Activated CD8-positive, alpha-beta memory T cell treated with anti-CD3 and anti-CD28 coated beads for 1 hour (primary cell): Measurements from ENCODE around the gene TNRC6C.

ENCODE experiments used
- DNase-seq, 2 donors: peaks; one replicate each; pipeline ENCODE4 v3.0.0-alpha.2; 2020; ENCODE audit warnings: low read depth in 1 of 2; ENCODE audit errors: extremely low read depth in 1 of 2

TNRC6C gene

DNA sequence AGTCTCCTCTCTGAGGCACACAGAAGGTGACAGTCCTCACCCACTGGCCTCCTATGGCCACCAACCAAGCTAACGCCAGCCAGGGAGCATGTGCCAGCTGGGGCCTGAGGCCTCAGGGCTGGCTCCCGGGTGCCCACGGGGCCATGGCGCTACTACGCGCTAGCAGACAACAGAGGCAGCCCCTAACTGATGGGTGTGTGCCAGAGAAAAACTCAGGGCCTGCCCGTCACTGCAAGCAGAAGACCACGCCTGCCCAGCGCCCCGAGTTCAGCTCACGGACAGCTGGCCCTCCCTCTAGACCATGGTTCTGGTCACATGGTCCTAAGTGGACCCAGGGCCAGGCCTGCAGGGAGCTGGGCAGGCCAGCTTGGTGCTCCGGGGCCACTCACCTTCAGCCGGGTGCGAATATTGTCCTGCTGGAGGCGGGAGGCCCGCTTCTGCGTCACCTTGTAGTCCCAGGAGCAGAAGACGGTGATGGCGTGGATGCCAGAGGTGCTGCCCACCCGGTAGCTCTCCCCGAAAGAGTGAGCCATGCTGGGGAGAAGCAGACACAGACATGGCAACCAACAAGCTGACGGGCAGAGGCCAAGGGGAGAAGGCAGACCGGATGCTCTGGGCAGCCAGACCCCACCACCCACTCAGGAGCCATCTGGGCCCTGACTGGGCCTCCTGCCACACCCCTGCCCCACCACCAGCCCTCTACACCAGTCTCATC is 163.9 kb downstream of the TNRC6C start:
- DNase-seq = no peak

DNA sequence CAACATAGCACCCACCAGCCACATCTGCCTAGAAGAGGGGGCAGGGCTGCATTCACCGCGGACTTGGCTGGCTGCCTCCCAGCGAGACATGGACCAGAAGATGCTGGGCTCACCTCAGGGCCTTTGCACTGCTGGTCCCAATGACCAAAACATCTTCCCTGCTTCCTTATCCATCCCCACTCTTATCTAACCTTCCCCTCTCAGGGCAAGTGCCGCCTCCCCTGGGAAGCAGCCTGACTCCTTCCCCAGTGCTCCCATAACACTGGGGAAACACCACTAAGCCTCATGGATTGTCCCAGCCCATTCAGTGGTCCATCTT is 164.4 kb downstream of the TNRC6C start:
- DNase-seq = no peak

DNA sequence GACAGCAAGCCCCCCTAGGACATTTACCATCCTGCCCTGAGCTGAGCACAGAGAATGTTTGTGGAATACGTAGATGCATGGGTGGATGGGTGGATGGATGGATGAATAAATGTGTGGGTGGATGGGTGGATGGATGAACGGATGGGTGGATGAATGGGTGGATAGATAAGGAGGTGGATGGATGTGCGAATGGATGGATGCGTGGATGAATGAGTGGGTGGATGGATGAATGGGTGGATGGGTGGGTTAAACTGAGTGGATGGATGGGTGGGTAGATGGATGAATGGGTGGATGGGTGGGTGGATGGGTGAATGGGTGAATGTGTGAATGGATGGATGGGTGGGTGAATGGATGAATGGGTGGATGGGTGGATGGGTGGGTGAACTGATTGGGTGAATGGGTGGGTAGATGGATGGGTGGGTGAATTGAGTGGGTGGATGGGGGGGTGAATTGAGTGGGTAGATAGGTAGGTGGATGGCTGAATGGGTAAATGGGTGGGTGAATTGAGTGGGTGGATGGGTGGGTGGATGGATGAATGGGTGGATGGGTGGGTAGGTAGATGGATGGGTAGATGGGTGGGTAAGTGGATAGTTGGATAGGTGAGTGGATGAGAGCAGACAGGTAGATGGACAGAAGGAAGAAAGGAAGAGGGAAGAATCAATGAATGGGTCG is 164.9 kb downstream of the TNRC6C start:
- no peak for DNase-seq

DNA sequence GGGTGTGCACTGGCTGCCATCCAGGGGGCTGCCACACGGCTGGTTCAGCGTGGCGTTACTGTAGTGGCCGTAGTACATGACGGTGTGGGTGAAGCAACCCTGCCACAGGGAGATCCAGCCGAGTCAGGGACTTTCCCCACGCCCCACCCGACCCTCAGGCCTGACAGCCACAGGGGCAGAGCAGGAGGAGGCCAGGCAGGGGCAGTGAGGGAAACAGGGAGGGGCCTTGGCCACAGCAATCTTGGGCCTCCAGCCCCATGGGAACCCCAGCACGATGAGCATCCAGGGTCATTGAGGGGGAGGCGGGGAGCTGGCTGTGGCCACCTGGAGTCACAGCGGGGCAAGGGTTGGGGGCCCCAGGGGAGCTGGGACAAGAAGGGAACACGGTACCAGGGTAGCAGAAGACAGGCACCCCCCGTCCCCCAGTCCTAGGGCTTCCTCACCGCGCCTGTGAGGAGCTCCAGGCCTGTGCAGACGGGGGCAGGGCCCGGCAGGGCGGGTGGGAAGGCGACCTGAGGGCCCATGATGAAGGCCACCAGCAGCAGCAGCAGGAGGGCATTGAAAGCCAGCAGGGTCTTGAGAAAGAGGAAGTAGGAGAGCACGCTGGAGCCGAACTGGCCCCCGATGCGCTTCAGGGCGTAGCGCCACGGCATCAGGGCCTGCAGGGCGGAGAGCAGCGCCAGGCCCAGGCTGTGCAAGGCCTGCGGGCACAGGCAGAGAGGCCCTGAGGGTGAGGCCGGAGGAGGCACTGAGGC is 165.8 kb downstream of the TNRC6C start:
- DNase-seq = no peak

DNA sequence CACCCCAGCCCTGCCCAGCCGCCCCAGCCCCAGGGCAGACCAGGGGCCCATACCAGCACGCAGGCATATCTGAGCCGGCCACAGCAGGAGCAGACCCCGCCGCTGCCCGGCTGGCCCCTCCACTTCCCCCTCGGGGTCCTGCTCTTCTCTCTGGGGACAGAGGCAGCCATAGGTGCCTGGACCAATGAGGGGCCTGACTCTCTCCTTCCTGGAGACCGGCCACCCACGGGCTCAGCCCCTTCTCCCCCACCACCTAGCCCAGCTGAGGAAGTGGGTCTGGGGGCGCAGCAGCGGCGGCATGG is 166.3 kb downstream of the TNRC6C start:
- no peak for DNase-seq

DNA sequence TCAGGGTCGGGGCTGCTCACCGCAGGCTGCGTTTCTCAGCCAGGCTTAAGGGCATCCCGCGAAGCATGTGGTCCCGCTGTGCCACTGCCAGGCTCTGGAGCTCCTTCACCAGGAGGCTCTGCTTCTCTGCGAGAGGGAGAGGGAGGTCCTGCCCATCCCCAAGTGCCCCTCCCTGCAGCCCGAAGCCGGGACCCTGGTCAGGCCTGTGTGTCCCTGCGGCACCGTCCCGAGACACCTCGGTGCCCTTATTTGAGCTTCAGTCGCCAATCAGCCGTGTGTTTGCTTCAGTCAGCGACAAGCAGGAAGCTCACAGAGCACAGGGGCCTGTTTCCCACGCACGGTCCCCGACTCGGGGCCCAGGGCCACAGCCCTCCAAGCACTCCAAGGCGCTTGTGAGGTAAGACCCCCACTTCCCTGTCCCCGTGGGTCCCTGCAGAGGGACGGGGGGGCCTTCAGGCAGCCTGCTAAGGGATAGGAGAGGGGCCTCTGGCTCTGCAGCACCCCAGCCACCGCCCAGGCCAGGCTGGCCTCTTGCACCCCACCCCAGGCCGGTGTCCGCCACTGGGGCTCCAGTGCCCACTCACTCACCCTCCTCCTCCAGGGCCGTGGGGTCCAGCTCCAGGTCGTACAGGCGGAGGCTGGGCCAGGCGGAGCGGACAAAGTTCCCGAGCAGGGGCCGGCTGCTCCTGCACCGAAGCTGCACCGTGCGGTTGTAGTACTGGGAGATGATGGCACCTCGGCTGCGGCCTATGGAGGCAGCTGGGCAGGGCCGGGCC is 166.8 kb downstream of the TNRC6C start:
- no peak for DNase-seq

DNA sequence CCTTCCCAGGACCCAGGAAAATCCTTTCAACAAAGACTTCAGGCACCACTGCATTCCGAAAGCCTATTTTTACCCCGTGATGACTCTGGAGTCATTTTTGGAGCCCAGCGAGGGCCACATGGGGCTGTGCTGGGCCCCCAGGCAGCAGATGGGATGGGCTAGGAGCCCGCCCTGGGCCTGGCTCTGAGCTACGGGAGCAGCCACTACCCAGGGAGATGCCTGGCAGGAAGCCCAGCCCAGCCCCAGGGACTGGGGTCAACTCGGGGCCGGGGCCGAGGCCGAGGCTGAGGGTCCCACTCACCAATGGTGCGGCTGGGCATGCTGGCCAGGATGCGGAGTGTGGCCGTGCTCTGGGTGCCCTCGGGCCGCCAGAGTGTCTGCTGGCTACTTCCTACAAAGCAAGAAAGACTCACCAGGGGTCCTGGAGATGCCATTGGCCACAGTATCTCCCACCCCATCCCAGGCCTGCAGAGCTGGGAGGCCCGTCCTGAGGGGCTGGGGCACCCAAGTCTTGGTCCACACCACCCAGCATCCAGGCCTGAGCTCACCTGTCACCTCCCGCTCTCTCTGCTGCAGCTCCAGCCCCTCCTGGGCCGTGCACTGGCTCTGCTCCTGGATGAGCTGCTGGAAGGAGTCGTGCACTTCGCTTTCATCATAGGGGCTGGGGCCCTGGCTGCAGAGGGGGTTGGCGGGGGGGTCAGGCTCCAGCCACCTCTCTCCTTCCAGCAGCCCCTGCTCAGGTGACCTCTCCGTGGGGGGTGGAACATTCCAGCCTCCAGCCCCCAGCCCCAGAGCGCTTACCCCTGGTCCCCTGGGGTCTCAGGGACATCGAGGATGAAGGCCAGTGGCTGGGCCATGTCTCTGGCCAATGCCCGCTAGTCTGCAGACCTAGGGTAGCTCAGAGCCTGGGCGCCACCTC is 167.7 kb downstream of the TNRC6C start:
- DNase-seq = no peak

DNA sequence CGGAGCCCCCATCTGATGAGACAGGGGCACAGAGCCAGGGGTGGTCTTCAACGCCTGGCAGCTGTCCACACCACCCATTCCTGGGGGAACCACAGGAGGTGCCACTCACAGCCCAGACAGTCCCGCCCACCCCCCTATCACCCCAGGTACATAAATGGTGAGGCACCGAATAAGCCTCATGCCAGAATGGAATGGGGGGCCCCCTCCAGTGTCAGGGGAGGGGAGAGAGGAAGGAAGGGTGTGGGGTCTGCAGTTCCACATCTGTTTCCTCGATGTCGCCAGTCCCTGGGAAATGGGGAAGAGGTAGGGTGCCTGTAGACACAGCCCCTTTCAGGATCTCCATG is 168.4 kb downstream of the TNRC6C start:
- DNase-seq = no peak

DNA sequence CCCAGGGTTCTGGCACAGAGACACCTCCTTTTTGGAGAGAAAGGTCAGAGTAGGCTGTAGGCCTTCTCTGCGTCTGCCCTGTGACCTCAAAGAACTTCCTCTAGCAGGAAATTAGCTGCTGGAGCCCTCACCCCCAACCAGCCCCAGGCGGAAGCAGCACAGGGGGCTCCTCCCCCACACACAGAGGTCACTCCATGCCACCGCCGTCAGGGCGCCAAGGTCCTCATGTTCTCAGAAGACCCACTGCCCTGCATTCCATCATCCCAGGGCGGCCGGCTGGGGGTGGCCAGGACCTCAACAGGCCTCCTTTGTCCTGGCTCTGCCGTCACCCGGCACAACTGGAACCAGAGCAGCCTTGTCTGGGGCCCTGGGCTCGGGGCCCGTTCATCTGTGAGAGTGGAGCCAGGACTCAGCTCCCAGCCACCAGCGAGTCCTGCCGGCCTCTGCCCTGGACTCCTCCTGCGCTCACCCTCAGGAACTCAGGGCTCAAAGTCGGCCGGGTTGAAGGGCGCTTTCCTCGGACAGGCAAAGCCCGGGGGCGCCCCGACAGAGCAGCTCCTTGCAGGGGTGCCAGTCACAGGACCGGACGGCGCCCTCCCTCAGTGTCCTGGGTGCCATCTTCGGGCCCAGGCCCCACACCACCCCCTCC is 168.9 kb downstream of the TNRC6C start:
- no peak for DNase-seq

DNA sequence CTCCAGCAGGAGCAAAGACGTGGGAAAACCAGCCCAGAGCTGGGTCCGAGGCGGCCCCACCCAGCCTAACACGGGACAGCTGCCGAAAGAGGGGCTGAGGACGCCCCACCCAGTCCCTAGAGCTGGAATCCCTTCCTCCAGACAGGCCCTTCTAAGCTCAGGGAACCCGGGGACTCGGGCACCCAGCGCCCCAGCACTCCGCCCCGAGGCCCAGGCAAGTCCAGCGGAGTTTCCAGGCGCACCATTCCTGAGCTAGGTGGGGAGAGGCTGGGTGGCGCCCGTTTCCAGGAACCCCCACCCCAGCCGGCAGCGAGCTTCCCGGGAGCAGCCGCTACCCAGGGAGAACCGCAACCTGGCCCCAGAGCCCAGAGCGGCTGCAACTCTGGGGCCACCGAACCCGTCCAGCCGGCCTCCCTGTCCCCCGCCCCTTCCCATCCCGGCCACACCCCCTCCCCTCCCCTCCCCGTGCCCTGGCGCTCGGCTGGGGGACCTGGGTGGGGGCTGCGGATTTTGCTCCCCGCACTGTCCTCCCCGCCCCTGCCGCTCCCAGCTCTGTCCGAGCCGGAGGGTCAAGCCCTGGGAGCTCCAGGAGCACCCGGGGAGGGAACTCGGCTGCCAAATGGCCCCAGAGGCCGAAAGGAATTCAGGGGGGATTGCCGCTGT is 169.5 kb downstream of the TNRC6C start:
- no peak for DNase-seq

DNA sequence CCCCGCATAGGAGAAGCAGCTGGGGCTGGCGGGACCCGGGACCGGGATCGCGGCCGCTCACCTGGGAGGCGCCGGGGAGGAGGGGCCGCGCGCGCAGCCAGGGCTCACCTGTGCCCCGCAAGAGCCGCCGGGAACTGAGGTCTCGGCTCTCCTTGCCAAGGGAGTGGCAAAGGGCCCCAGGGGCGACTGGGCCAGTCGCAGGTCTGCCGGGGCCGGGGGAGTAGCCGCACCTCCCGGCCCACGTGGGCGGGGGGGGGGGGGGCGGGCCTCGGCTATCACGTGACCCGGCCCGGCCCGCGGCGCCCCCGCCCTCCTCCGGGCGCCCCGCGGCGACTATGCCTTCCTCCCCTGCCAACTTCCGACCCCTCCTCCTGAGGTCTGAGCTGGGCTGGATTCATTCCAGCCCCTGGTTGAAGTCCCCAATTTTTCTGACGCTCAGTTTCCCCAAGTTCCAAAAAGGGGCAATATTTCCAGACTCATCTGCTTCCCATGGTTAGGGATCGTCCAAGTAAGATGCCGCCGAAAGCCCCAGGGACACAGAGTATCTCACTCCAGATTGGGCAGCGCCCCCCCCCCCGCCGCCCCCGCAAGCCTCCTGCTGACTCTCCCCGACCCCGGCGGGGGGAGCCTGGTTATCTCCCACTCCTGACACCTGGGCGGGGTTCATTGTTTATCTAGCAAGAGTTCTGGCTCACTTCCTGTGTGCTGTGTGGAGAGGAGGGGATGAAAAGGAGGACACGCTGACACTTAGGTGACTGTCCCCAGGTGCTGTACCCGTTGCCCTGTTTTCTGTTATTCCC is 170.2 kb downstream of the TNRC6C start, which contains the start of gene TMC6:
TMC6 (minus strand) TSS at position 205 of the 800 bp plus-strand sequence. CDS start 1,923 bp downstream, outside the sequence.
- peak in 1 of 2 donors; percentile 56 for DNase-seq

DNA sequence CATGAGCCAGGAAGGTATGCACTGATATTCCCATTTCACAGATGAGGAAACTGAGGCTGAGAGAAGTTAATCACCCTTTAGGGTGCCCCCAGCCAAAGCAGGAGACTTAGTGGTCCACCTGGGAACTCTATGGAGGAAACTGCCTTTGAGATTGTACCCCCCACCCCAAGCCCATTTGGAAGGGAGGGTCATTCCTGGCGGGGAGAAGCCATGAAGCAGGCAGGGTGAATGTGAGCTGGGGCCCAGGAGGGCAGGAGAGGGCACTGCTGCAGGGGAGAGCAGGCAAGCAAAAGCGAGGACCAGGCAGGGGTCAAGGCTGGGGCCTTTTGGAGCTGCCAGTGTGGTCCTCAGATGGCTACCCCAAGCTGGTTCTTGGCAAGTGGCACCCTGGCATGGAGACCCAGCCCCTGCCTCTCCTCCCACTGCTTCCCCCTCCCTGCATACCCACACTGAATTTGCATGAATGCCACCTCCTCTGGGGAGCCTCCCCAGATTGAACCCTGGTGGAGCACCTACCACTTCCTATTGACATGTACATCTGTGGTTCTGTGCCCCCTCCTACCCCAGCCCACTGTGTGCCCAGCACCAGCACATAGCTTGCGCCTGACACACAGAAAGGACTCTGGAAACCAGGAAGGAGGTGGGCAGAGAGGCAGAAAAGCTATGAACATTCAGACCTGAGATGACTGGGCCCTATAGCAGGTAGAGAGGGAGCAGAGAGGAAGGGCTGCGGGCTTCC is 171.0 kb downstream of the TNRC6C start:
- DNase-seq = no peak

DNA sequence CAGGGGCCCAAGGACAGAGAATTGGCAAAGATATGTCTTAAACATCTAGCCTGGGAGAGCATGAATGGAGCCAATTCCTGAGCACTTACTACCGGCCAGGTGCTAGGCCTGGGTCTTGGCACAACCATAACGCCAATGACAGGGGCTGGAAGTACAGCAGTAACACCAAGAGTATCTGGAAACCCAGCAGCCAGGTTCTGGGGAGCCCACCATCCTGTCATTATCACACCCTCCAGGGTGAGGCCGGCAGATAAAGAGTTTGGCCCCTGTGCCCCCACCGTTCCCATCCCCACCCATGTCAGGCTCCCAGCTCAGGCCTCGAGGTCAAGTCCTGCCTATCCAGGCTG is 171.6 kb downstream of the TNRC6C start:
- no peak for DNase-seq

DNA sequence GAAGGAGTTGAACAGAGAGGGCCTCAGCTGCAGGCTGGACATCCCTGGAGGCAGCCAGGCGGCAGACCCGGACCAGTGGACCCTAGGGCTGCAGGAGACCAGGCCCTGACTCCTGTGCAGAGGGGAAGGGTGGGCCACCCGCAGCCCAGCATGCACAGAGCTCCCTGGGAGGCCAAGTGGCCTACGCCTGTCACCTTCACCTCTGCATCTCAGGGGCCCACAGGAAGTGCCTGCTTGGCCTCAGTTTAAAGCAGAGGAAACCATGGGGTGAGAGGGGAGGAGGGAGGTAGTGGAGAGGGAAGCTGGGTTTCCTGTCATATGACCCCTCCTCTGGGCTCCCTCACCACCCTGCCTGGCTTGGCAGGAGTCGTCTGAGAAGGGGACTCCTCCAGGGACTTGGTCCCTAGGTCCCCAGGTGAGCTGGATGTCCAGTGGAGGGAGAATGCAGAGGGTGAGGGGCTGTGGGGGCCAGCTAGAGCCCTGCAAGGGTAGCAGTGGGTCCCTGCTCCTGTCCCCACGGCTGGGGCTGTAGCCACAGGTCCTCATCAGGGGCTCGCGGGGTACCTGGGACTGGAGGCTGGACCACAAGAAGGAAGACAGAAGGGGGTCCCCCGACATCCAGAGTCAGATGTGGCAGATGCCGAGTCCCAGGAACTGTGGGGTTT is 172.1 kb downstream of the TNRC6C start, which contains the start of gene TMC8:
TMC8 (plus strand) TSS at position 335 of the 665 bp plus-strand sequence. CDS start 818 bp downstream, outside the sequence.
- no peak for DNase-seq

DNA sequence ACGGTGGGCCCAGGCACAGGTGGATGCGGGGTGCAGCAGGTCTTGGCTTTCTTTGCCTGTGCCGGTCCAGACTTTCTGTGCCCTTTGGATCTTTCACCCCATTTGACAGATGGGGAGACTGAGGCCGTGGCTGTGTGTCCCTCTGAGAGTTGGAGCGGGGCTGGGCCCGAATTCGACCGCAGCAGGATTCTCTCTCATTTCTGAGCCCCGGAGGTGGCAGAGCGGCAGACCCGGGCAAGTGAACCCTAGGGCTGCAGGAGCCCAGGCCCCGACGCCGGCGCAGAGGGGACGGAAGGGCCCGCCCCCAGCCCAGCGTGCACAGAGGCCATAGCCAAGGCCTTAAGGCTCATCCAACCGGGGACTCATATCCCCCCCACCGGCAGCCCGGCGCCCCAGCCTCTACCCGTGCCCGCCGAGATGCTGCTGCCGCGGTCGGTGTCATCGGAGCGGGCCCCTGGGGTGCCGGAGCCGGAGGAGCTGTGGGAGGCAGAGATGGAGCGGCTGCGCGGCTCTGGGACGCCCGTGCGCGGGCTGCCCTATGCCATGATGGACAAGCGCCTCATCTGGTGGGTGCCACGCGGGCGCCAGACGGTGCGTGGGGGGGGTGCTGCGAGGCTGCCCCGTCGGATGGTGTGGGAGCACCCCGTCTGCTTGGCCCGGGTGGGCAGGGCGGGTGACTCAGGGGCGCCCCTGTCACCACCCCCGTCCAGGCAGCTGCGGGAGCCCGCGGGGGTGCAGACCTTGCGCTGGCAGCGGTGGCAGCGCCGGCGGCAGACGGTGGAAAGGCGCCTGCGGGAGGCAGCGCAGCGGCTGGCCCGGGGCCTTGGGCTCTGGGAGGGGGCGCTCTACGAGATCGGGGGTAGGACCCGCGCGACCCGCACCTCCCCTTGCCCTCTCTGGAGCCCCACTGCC is 172.9 kb downstream of the TNRC6C start:
- DNase-seq = no peak

DNA sequence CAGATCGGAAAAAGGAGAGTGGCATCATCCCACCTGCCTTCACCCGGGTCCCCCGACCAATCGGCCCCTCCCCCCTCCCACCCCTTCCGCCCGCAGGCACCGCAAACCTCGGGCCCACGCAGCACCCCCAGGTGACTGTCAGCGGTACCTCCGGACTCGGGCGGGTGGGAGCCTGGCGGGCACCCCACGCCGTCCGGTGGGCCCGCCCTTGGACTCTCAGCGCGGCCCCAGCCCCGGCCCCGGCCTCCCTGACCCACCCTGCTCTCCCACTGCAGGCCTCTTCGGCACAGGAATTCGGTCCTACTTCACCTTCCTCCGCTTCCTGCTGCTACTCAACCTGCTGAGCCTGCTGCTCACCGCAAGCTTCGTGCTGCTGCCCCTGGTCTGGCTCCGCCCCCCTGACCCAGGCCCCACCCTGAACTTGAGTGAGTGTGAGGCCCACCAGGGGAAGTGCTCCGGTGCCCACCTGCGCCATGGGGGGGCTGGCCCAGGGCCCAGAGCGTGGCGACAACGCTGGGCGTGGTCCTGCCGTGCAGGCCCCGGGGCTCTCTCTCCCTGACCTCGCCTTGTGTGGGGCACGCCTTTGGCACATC is 173.7 kb downstream of the TNRC6C start:
- DNase-seq = peak in 1 of 2 donors; percentile 51
